GM12892 (cell line): ENCODE data around the gene MAN1A2.

ENCODE experiments used
- DNase-seq: peaks from one replicate; pipeline ENCODE4 v3.0.0; 2011; ENCODE audit not compliant: insufficient read length
- FAIRE-seq: peaks from 2 replicates; lab custom pipeline; 2011; peaks lifted over from hg19 to GRCh38; lab: Jason Lieb, UNC
- POLR2A ChIP-seq: IDR thresholded peaks from 2 replicates; pipeline ENCODE4 v1.6.1; 2011; ENCODE audit warnings: low read depth, low read length, control low read depth
- POLR2AphosphoS5 ChIP-seq: IDR thresholded peaks from 2 replicates; pipeline ENCODE4 v1.6.1; 2011; ENCODE audit warnings: low read depth, low read length, control low read depth
- TAF1 ChIP-seq: IDR thresholded peaks from 2 replicates; pipeline ENCODE4 v1.6.1; 2011; ENCODE audit warnings: low read depth, mild to moderate bottlenecking, control low read depth, low read length, borderline replicate concordance

Gene MAN1A2

GRCh38 chr1:117364240-117364639 is 3.0 kb upstream of the MAN1A2 start:
- no peak for FAIRE-seq
- no peak for TF ChIP-seq TAF1
- no peak for TF ChIP-seq POLR2AphosphoS5
- no peak for DNase-seq

- no peak for DNase-seq
Measured at GRCh38 chr1:117365350-117366176, 1.7 kb upstream of the MAN1A2 start.

GRCh38 chr1:117366177-117367045 is 838 bp upstream of the MAN1A2 start:
- peak; percentile 89 for FAIRE-seq
- TF ChIP-seq TAF1 (0 out of 2 replicates have a peak, but pooled peaks have one; percentile 4), POLR2A (peak; percentile 70), POLR2AphosphoS5 (0 out of 2 replicates have a peak, but pooled peaks have one; percentile 21)
- DNase-seq: peak; percentile 70

More at GRCh38 chr1:117365350-117366176, 1.7 kb upstream of the MAN1A2 start:
- FAIRE-seq: no peak
- TF ChIP-seq TAF1: no peak
- no peak for TF ChIP-seq POLR2A
- no peak for TF ChIP-seq POLR2AphosphoS5

GRCh38 chr1:117368116-117369108 is 1.2 kb downstream of the MAN1A2 start:
- TF ChIP-seq POLR2A: no peak
- DNase-seq (no peak), FAIRE-seq (peak; percentile 70)

- no peak for FAIRE-seq
- no peak for DNase-seq
- TF ChIP-seq POLR2A (no peak), TAF1 (no peak), POLR2AphosphoS5 (no peak)
Measured at GRCh38 chr1:117370071-117370470, 2.8 kb downstream of the MAN1A2 start.

GRCh38 chr1:117370509-117370908 is 3.3 kb downstream of the MAN1A2 start:
- DNase-seq (no peak), FAIRE-seq (no peak)
- no peak for TF ChIP-seq TAF1
- TF ChIP-seq POLR2A: no peak
- TF ChIP-seq POLR2AphosphoS5: no peak

- no peak for TF ChIP-seq POLR2A
- no peak for FAIRE-seq
- no peak for DNase-seq
Measured at GRCh38 chr1:117371441-117372151, 4.3 kb downstream of the MAN1A2 start.

GRCh38 chr1:117372863-117373412 is 5.7 kb downstream of the MAN1A2 start:
- FAIRE-seq (no peak), DNase-seq (no peak)
- TF ChIP-seq POLR2A (no peak), TAF1 (no peak), POLR2AphosphoS5 (no peak)

GRCh38 chr1:117373932-117374331 is 6.7 kb downstream of the MAN1A2 start:
- no peak for FAIRE-seq
- no peak for TF ChIP-seq TAF1
- no peak for TF ChIP-seq POLR2AphosphoS5
- TF ChIP-seq POLR2A: no peak

GRCh38 chr1:117375327-117375726 is 8.1 kb downstream of the MAN1A2 start:
- FAIRE-seq (no peak), DNase-seq (no peak)
- TF ChIP-seq TAF1 (no peak), POLR2A (no peak), POLR2AphosphoS5 (no peak)

More at GRCh38 chr1:117373932-117374331, 6.7 kb downstream of the MAN1A2 start:
- no peak for DNase-seq
